GM12892 (cell line): ENCODE data around the gene CETN2. TPM values are rescaled to one million over a fixed set of nuclear protein-coding genes. Genes with fewer than 3 reads are reported as not detected.

ENCODE experiments used
- DNase-seq: peaks from one replicate; pipeline ENCODE4 v3.0.0; 2011; ENCODE audit not compliant: insufficient read length
- FAIRE-seq: peaks from 2 replicates; lab custom pipeline; 2011; peaks lifted over from hg19 to GRCh38; lab: Jason Lieb, UNC
- POLR2A ChIP-seq: IDR thresholded peaks from 2 replicates; pipeline ENCODE4 v1.6.1; 2011; ENCODE audit warnings: low read depth, low read length, control low read depth
- POLR2AphosphoS5 ChIP-seq: IDR thresholded peaks from 2 replicates; pipeline ENCODE4 v1.6.1; 2011; ENCODE audit warnings: low read depth, low read length, control low read depth
- TAF1 ChIP-seq: IDR thresholded peaks from 2 replicates; pipeline ENCODE4 v1.6.1; 2011; ENCODE audit warnings: low read depth, mild to moderate bottlenecking, control low read depth, low read length, borderline replicate concordance
- polyA plus RNA-seq: library from polyadenylated mRNA; unstranded; fragments of >200 nt; gene quantifications from one replicate; pipeline ENCODE4 v1.2.1, GENCODE V29; 2012; ENCODE audit warnings: missing spikeins, inconsistent platforms; ENCODE audit not compliant: missing spikeins

Gene CETN2
- polyA plus RNA-seq: 26.2 TPM

GRCh38 chrX:152830312-152831305 is at the start of gene CETN2, which contains the start of gene NSDHL:
CETN2 (minus strand) TSS chrX:152830757; CDS start chrX:152830710, 47 bp downstream.
NSDHL (plus strand) TSS chrX:152831063; CDS start chrX:152846325, 15,262 bp downstream.
- peak; percentile 92 for FAIRE-seq

GRCh38 chrX:152878976-152879755 is 48.6 kb upstream of the CETN2 start:
- no peak for DNase-seq
- FAIRE-seq: no peak
- no peak for TF ChIP-seq TAF1
- no peak for TF ChIP-seq POLR2A
- no peak for TF ChIP-seq POLR2AphosphoS5

More at GRCh38 chrX:152830312-152831305, at the start of gene CETN2, which contains the start of gene NSDHL:
- TF ChIP-seq TAF1 (no peak), POLR2A (peak; percentile 70; the same call in 1 of the 2 replicates), POLR2AphosphoS5 (peak; percentile 58; the same call in 1 of the 2 replicates)
- DNase-seq: peak; percentile 86

GRCh38 chrX:152876931-152877840 is 46.6 kb upstream of the CETN2 start:
- TF ChIP-seq POLR2AphosphoS5 (no peak), POLR2A (no peak), TAF1 (no peak)
- no peak for DNase-seq
- no peak for FAIRE-seq

GRCh38 chrX:152873361-152873760 is 42.8 kb upstream of the CETN2 start:
- DNase-seq (no peak), FAIRE-seq (no peak)
- TF ChIP-seq POLR2A (no peak), POLR2AphosphoS5 (no peak), TAF1 (no peak)

- no peak for TF ChIP-seq TAF1
- TF ChIP-seq POLR2A: no peak
- no peak for TF ChIP-seq POLR2AphosphoS5
- DNase-seq: no peak
- no peak for FAIRE-seq
Measured at GRCh38 chrX:152872522-152872921, 42.0 kb upstream of the CETN2 start.

- TF ChIP-seq POLR2A (no peak), TAF1 (no peak), POLR2AphosphoS5 (no peak)
- no peak for DNase-seq
- FAIRE-seq: no peak
Measured at GRCh38 chrX:152871260-152871659, 40.7 kb upstream of the CETN2 start.

GRCh38 chrX:152869972-152870371 is 39.4 kb upstream of the CETN2 start:
- no peak for TF ChIP-seq TAF1
- no peak for TF ChIP-seq POLR2AphosphoS5
- TF ChIP-seq POLR2A: no peak
- no peak for DNase-seq
- no peak for FAIRE-seq

GRCh38 chrX:152866386-152866785 is 35.8 kb upstream of the CETN2 start:
- DNase-seq (no peak), FAIRE-seq (no peak)
- no peak for TF ChIP-seq TAF1
- no peak for TF ChIP-seq POLR2A
- TF ChIP-seq POLR2AphosphoS5: no peak

GRCh38 chrX:152865232-152865920 is 34.8 kb upstream of the CETN2 start:
- FAIRE-seq (no peak), DNase-seq (no peak)
- TF ChIP-seq TAF1: no peak
- no peak for TF ChIP-seq POLR2A
- no peak for TF ChIP-seq POLR2AphosphoS5
